ENCODE measurements around the gene FLNA. TPM values are rescaled to one million over a fixed set of nuclear protein-coding genes. Genes with fewer than 3 reads are reported as not detected.

FLNA gene
- polyA plus RNA-seq, 1 donor from 2014 or later = 84.9 TPM

GRCh38 chrX:154328646-154329045, 45.8 kb downstream of the FLNA start:
- Histone ChIP-seq H3K79me2 (replicated peaks; ENCODE audit: insufficient read depth, low read length) (no peaks in the 10 kb centered on the region), H3K27me3 (ENCODE audit: insufficient read depth, low read depth, low read length) (no peaks in the 10 kb centered on the region), H3F3A (ENCODE audit: insufficient read depth, low read length, poor library complexity, severe bottlenecking) (no peaks in the 10 kb centered on the region), H3K27ac (ENCODE audit: low read length) (no peak overlapping the region), H3K4me3 (ENCODE audit: low read length) (no peak overlapping the region), H3K36me3 (ENCODE audit: insufficient read depth, low read length) (no peaks in the 10 kb centered on the region), H3K4me2 (ENCODE audit: low read length) (no peak overlapping the region), H2AFZ (ENCODE audit: low read depth, low read length) (no peak overlapping the region), H3K9ac (ENCODE audit: low read length) (no peak overlapping the region), H3K9me2 (ENCODE audit: insufficient read depth, low read length) (no peaks in the 10 kb centered on the region), H4K20me1 (ENCODE audit: insufficient read depth) (no peaks in the 10 kb centered on the region), H3K9me3 (ENCODE audit: low read length) (no peaks in the 10 kb centered on the region)
- TF ChIP-seq SMC3 (conservative IDR thresholded peaks at IDR 0.05; ENCODE audit: poor library complexity) (no peak), TAF1 (IDR thresholded peaks at IDR 0.05; ENCODE audit: low read depth) (no peak), REST (IDR thresholded peaks at IDR 0.05; ENCODE audit: borderline replicate concordance) (no peak), RAD21 (conservative IDR thresholded peaks at IDR 0.05) (no peak), EP300 (conservative IDR thresholded peaks at IDR 0.05; ENCODE audit: poor library complexity, severe bottlenecking) (no peak), MXI1 (conservative IDR thresholded peaks at IDR 0.05; ENCODE audit: poor library complexity, severe bottlenecking) (no peak), EZH2 (IDR thresholded peaks at IDR 0.05; ENCODE audit: borderline replicate concordance, insufficient read depth, low read length, poor library complexity, severe bottlenecking) (no peak), POLR2AphosphoS5 (IDR thresholded peaks at IDR 0.05) (no peak), CTCF (IDR thresholded peaks at IDR 0.05; ENCODE audit: poor library complexity, severe bottlenecking) (no peak)

GRCh38 chrX:154327038-154327820, 47.2 kb downstream of the FLNA start:
- Histone ChIP-seq H3K79me2 (replicated peaks; ENCODE audit: insufficient read depth, low read length) (no peaks in the 10 kb centered on the region), H3F3A (ENCODE audit: insufficient read depth, low read length, poor library complexity, severe bottlenecking) (no peaks in the 10 kb centered on the region), H3K27ac (ENCODE audit: low read length) (no peak overlapping the region), H2AFZ (ENCODE audit: low read depth, low read length) (no peak overlapping the region), H3K9me2 (ENCODE audit: insufficient read depth, low read length) (no peaks in the 10 kb centered on the region), H3K27me3 (ENCODE audit: insufficient read depth, low read depth, low read length) (no peaks in the 10 kb centered on the region), H3K4me2 (ENCODE audit: low read length) (no peak overlapping the region), H3K9ac (ENCODE audit: low read length) (no peak overlapping the region), H3K9me3 (ENCODE audit: low read length) (no peaks in the 10 kb centered on the region), H4K20me1 (ENCODE audit: insufficient read depth) (no peaks in the 10 kb centered on the region), H3K36me3 (ENCODE audit: insufficient read depth, low read length) (no peaks in the 10 kb centered on the region), H3K4me3 (ENCODE audit: low read length) (no peak overlapping the region)
- TF ChIP-seq CTCF (IDR thresholded peaks at IDR 0.05; ENCODE audit: poor library complexity, severe bottlenecking) (no peak), REST (IDR thresholded peaks at IDR 0.05; ENCODE audit: borderline replicate concordance) (no peak), TAF1 (IDR thresholded peaks at IDR 0.05; ENCODE audit: low read depth) (no peak), EZH2 (IDR thresholded peaks at IDR 0.05; ENCODE audit: borderline replicate concordance, insufficient read depth, low read length, poor library complexity, severe bottlenecking) (no peak), SMC3 (conservative IDR thresholded peaks at IDR 0.05; ENCODE audit: poor library complexity) (no peak), POLR2AphosphoS5 (IDR thresholded peaks at IDR 0.05) (no peak), MXI1 (conservative IDR thresholded peaks at IDR 0.05; ENCODE audit: poor library complexity, severe bottlenecking) (no peak), RAD21 (conservative IDR thresholded peaks at IDR 0.05) (no peak), EP300 (conservative IDR thresholded peaks at IDR 0.05; ENCODE audit: poor library complexity, severe bottlenecking) (no peak)

All from neural cell (in vitro differentiated cells).